GM12874 (cell line): Measurements from ENCODE around the gene YRDC.

Experiments used
- TF ChIP-seq, protein P1 (sequence below): IDR thresholded peaks from 2 replicates; pipeline ENCODE4 v1.5.1; 2011; ENCODE audit warnings: low read depth, mild to moderate bottlenecking, control low read depth, low read length, moderate library complexity; ENCODE audit not compliant: insufficient read depth

Gene YRDC, protein sequence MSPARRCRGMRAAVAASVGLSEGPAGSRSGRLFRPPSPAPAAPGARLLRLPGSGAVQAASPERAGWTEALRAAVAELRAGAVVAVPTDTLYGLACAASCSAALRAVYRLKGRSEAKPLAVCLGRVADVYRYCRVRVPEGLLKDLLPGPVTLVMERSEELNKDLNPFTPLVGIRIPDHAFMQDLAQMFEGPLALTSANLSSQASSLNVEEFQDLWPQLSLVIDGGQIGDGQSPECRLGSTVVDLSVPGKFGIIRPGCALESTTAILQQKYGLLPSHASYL

DNA sequence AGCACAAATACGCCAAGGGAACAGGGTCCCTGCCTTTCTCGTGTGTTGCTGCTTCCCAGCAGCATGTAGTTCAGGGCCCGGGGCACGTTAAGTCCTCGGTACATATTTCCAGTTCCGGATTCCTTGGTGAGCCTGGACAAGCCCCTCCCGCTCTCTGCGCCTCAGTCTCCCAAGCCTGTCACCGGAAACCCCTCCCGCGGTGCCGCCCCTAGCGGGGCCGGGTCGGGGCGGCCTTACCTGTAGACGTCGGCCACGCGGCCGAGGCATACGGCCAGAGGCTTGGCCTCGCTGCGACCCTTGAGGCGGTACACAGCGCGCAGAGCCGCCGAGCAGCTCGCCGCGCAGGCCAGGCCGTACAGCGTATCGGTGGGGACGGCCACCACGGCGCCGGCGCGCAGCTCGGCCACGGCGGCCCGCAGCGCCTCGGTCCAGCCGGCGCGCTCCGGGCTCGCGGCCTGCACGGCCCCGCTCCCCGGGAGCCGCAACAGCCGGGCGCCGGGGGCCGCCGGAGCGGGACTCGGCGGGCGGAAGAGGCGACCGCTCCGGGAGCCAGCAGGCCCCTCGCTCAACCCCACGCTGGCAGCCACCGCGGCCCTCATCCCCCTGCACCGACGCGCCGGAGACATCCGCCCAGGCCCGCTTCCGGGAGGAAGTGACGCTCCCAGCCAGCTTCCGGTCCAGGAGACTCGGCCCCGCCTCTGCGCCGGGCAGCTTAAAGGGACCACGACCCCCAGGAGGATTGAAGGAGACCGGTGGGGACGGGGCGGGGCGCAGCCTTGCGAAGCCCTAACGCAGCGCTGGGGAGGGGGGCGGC is at the start of gene YRDC, which contains the start of gene C1orf122:
YRDC (minus strand) TSS at position 654 of the 814 bp plus-strand sequence; CDS start at position 626, 28 bp downstream.
C1orf122 (plus strand) TSS at position 236 of the 814 bp plus-strand sequence. CDS start 615 bp downstream, outside the sequence.
- TF ChIP-seq, protein P1, sequence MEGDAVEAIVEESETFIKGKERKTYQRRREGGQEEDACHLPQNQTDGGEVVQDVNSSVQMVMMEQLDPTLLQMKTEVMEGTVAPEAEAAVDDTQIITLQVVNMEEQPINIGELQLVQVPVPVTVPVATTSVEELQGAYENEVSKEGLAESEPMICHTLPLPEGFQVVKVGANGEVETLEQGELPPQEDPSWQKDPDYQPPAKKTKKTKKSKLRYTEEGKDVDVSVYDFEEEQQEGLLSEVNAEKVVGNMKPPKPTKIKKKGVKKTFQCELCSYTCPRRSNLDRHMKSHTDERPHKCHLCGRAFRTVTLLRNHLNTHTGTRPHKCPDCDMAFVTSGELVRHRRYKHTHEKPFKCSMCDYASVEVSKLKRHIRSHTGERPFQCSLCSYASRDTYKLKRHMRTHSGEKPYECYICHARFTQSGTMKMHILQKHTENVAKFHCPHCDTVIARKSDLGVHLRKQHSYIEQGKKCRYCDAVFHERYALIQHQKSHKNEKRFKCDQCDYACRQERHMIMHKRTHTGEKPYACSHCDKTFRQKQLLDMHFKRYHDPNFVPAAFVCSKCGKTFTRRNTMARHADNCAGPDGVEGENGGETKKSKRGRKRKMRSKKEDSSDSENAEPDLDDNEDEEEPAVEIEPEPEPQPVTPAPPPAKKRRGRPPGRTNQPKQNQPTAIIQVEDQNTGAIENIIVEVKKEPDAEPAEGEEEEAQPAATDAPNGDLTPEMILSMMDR, result no peak

DNA sequence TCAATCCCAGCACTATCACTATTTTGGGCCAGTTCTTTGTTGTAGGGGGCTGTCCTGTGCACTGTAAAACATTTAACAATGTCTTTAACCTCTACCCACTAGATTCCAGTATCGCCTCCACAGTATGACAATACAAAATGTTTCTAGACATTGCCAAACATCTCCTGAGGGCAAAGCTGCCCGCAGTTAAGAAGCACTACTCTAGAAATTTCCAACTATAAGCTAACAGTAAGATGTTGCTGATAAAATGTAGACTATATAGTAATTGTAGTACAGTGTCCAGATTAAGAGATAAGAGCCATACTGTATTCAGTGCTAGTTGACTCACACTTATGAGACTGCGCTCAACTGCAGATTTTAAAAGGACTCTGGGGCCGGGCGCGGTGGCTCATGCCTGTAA is 46.4 kb upstream of the YRDC start:
- TF ChIP-seq, protein P1, result no peak

DNA sequence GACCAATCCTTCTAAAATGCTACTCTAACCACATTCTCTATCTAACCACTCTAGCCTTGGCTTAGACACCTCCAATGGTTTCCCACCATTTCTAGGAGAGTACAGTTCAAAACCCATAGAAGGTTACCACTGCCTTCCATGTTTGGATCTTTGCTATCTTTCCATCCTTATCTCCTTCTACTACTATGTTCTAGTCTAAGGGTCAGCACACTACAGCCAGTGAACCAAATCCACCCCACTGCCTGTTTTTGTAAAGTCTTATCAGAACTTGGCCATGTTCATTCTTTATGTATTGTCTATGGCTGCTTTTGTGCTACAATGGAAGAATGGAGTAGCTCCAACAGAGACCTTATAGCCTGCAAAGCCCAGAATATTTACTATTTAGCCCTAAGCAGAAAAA is 45.1 kb upstream of the YRDC start:
- TF ChIP-seq, protein P1, result no peak

DNA sequence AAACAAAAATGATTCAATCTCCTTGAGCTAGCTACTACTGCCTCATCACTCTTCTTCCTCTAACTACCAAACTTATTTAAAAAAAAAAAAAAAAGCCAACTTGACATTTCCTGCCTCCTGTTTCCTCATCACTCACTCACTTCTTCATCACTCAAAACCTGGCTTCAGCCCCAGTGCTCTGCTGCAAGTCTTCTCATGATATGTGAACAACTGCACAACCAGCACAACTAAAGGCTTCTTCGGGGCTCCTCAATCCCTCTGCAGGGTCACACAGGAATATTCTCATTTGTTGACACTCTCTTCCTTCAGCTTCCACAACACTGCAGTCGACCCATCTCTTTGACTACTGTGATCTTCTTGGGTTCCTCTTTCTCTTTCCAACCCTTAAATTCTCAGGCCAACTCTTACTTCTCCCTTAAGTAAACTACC is 43.8 kb upstream of the YRDC start:
- TF ChIP-seq, protein P1, result no peak

DNA sequence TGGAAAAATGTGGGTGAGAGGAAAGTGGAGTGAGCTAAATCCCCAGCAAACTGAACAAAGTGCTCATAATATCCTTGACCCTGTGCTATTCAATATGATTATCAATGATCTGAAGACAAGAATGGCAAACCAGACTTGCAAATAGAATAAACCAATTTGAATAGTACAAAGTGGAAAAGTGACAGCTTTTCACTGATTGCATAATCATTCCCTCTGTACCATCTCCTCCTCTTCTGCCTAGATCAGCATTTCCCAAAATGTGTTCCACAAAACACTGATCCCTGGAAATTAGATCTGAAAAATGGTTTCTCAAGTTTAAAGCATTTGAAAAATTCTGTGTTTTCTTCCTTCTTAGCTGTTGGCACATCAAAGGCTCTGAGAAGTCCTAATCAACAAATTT is 43.3 kb upstream of the YRDC start:
- TF ChIP-seq, protein P1, result no peak

DNA sequence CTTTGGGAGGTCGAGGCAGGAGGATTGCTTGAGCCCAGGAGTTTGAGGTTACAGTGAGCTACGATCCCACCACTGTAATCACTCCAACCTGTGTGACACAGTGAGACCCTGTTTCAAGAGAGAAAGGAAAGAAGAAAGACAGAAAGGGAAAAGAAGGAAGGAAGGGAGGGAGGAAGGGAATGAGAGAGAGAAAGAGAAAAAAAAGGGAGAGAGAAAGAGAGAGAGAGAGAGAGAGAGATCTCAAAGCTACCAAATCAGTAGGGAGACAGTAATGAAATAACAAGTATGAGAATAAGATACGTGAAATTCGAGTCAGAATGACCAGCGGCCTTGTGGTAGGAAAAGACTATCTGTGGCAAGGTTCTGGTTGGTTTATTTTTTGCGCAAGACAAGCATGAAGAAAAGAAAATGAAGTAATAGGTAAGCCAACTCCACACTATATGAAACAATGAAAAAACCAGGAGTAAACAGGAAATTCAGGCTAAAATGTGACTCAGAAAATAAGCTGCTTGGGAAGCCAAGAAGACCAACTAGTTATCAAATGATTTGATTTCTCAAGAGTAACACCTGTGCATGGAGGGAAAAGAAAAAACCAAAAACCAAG is 42.4 kb upstream of the YRDC start:
- TF ChIP-seq, protein P1, result no peak

DNA sequence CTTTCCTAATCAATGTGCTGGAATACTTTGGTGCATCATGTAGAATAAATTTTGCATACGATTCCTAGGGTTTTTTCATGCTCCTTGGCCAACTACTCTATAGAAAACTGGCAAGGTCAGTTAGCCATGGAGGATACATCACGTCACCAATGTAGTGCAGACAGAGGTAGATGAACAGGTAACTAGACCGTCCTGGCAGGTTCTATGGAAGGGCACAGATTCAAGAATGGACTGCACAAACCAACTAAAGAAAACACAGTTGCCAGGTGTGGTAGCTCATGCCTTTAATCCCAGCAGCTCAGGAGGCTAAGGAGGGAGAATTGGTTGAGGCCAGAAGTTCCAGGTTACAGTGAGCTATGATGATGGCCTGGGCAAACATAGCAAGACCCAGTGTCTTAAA is 41.5 kb upstream of the YRDC start:
- TF ChIP-seq, protein P1, result no peak
